ENCODE measurements around the gene CDKAL1.

Gene CDKAL1

GRCh38 chr6:21064756-21065340 is 530.6 kb downstream of the CDKAL1 start:
- DNase-seq (ENCODE audit: extremely low spot score) = no peak
- POLR2A ChIA-PET = no interaction called here
- TF ChIP-seq SUZ12 (IDR thresholded peaks at IDR 0.05) (no peak), FOXK2 (IDR thresholded peaks at IDR 0.05) (no peak), ARNT (IDR thresholded peaks at IDR 0.05) (no peak), SP1 (IDR thresholded peaks at IDR 0.05) (no peak), LEF1 (IDR thresholded peaks at IDR 0.05; ENCODE audit: borderline replicate concordance) (no peak), TARDBP (IDR thresholded peaks at IDR 0.05) (no peak), L3MBTL2 (conservative IDR thresholded peaks at IDR 0.05) (no peak), FOXM1 (IDR thresholded peaks at IDR 0.05; ENCODE audit: borderline replicate concordance) (no peak), ELF4 (IDR thresholded peaks at IDR 0.05) (no peak), FOXA1 (IDR thresholded peaks at IDR 0.05) (no peak), NFRKB (IDR thresholded peaks at IDR 0.05) (no peak), HDGF (IDR thresholded peaks at IDR 0.05; ENCODE audit: borderline replicate concordance) (no peak), CTBP1 (IDR thresholded peaks at IDR 0.05; ENCODE audit: borderline replicate concordance) (no peak), ZNF384 (IDR thresholded peaks at IDR 0.05) (no peak)
- TF ChIP-seq, protein P1, sequence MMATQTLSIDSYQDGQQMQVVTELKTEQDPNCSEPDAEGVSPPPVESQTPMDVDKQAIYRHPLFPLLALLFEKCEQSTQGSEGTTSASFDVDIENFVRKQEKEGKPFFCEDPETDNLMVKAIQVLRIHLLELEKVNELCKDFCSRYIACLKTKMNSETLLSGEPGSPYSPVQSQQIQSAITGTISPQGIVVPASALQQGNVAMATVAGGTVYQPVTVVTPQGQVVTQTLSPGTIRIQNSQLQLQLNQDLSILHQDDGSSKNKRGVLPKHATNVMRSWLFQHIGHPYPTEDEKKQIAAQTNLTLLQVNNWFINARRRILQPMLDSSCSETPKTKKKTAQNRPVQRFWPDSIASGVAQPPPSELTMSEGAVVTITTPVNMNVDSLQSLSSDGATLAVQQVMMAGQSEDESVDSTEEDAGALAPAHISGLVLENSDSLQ (IDR thresholded peaks at IDR 0.05) = no peak
- CTCF ChIA-PET = interaction anchor here (0.6 kb wide), 1 partner anchor 17 kb away, joined by 3 read pairs; no protein-coding TSS in a partner anchor

DNA sequence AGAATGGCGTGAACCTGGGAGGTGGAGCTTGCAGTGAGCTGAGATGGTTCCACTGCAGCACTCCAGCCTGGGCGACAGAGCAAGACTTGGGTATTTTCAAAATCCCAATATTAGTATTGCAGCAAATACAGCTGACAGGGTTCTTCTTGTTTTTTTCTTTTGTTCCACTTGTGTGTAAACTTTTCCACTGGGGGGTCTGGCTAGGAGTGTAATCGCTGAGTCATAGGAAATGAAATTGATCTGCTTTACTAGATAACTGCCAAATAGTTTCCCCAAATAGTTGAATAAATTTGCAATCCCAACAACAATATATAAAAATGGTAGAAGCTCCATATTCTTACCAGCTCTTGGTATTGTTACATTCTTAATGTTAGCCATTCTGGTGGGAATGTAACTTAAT is 533.3 kb downstream of the CDKAL1 start:
- ChIA-PET CTCF (interaction anchor here (0.6 to 1.1 kb wide), 2 partner anchors 9 to 55 kb away, joined by 3 to 5 read pairs; no protein-coding TSS in a partner anchor), POLR2A (no interaction called here)
- TF ChIP-seq, protein P1 (IDR thresholded peaks at IDR 0.05) = no peak
- no peak for TF ChIP-seq BHLHE40 (IDR thresholded peaks at IDR 0.05; ENCODE audit: borderline replicate concordance)
- DNase-seq (ENCODE audit: extremely low spot score) = no peak

DNA sequence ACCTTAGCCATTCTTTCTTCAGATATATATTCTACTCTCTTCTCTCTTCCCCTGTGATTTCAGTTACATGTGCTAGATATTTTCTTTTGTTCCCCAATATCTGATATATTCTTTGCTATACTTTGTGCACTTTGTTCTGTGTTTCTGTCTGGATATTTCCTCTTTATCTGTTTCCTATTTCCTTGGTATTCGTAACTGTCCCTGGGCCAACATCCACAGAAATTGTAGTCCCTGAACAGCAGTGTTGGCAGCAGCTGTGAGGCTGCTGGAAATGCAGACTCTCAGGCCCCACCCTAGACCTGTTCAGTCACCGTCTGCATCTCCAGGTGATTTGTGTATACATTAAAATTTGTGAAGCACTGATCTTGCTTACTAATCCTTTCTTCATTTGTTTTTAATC is 536.4 kb downstream of the CDKAL1 start:
- no peak for TF ChIP-seq BHLHE40 (IDR thresholded peaks at IDR 0.05; ENCODE audit: borderline replicate concordance)
- no peak for TF ChIP-seq FOXK2 (IDR thresholded peaks at IDR 0.05)
- TF ChIP-seq FOXA1 (IDR thresholded peaks at IDR 0.05) = no peak
- TF ChIP-seq FOXM1 (IDR thresholded peaks at IDR 0.05; ENCODE audit: borderline replicate concordance) = no peak
- TF ChIP-seq SP1 (IDR thresholded peaks at IDR 0.05) = no peak
- no peak for TF ChIP-seq ZNF384 (IDR thresholded peaks at IDR 0.05)
- TF ChIP-seq CTBP1 (IDR thresholded peaks at IDR 0.05; ENCODE audit: borderline replicate concordance) = no peak
- TF ChIP-seq HDGF (IDR thresholded peaks at IDR 0.05; ENCODE audit: borderline replicate concordance) = no peak
- TF ChIP-seq, protein P1 (IDR thresholded peaks at IDR 0.05) = no peak
- no peak for TF ChIP-seq ARNT (IDR thresholded peaks at IDR 0.05)
- no peak for TF ChIP-seq NFRKB (IDR thresholded peaks at IDR 0.05)
- no peak for TF ChIP-seq LEF1 (IDR thresholded peaks at IDR 0.05; ENCODE audit: borderline replicate concordance)
- no peak for TF ChIP-seq L3MBTL2 (conservative IDR thresholded peaks at IDR 0.05)
- TF ChIP-seq SUZ12 (IDR thresholded peaks at IDR 0.05) = no peak
- TF ChIP-seq ELF4 (IDR thresholded peaks at IDR 0.05) = no peak
- TF ChIP-seq TARDBP (IDR thresholded peaks at IDR 0.05) = no peak
- CTCF ChIA-PET = no interaction called here

GRCh38 chr6:21071780-21072468 is 537.7 kb downstream of the CDKAL1 start:
- no peak for DNase-seq (ENCODE audit: extremely low spot score)
- POLR2A ChIA-PET = no interaction called here
- TF ChIP-seq FOXM1 (IDR thresholded peaks at IDR 0.05; ENCODE audit: borderline replicate concordance) = no peak
- no peak for TF ChIP-seq L3MBTL2 (conservative IDR thresholded peaks at IDR 0.05)
- no peak for TF ChIP-seq FOXA1 (IDR thresholded peaks at IDR 0.05)
- TF ChIP-seq BHLHE40 (IDR thresholded peaks at IDR 0.05; ENCODE audit: borderline replicate concordance) = no peak
- TF ChIP-seq CTBP1 (IDR thresholded peaks at IDR 0.05; ENCODE audit: borderline replicate concordance) = no peak
- no peak for TF ChIP-seq SP1 (IDR thresholded peaks at IDR 0.05)
- no peak for TF ChIP-seq ZNF384 (IDR thresholded peaks at IDR 0.05)
- no peak for TF ChIP-seq HDGF (IDR thresholded peaks at IDR 0.05; ENCODE audit: borderline replicate concordance)
- TF ChIP-seq ARNT (IDR thresholded peaks at IDR 0.05) = no peak
- TF ChIP-seq FOXK2 (IDR thresholded peaks at IDR 0.05) = no peak
- TF ChIP-seq ELF4 (IDR thresholded peaks at IDR 0.05) = no peak
- TF ChIP-seq LEF1 (IDR thresholded peaks at IDR 0.05; ENCODE audit: borderline replicate concordance) = no peak
- TF ChIP-seq TARDBP (IDR thresholded peaks at IDR 0.05) = no peak
- no peak for TF ChIP-seq NFRKB (IDR thresholded peaks at IDR 0.05)
- TF ChIP-seq, protein P1 (IDR thresholded peaks at IDR 0.05) = no peak
- no peak for TF ChIP-seq SUZ12 (IDR thresholded peaks at IDR 0.05)
- CTCF ChIA-PET = no interaction called here

More for the DNA sequence above, 536.4 kb downstream of the CDKAL1 start:
- no peak for DNase-seq (ENCODE audit: extremely low spot score)
- POLR2A ChIA-PET = no interaction called here

- CTCF ChIA-PET = no interaction called here
- no peak for DNase-seq (ENCODE audit: extremely low spot score)
- TF ChIP-seq LEF1 (IDR thresholded peaks at IDR 0.05; ENCODE audit: borderline replicate concordance) = no peak
- TF ChIP-seq L3MBTL2 (conservative IDR thresholded peaks at IDR 0.05) = no peak
- no peak for TF ChIP-seq NFRKB (IDR thresholded peaks at IDR 0.05)
- TF ChIP-seq FOXM1 (IDR thresholded peaks at IDR 0.05; ENCODE audit: borderline replicate concordance) = no peak
- TF ChIP-seq SUZ12 (IDR thresholded peaks at IDR 0.05) = no peak
- POLR2A ChIA-PET = no interaction called here
Observed at GRCh38 chr6:21073318-21073839, 539.1 kb downstream of the CDKAL1 start.
